OCI-M2 (cell line): ENCODE data around the gene C3orf22.

Experiments used
- DNase-seq: peaks from one replicate; lab custom pipeline; 2025; ENCODE audit not compliant: unreplicated experiment; lab: John Stamatoyannopoulos, UW

The C3orf22 gene

GRCh38 chr3:126515066-126515706 is 43.5 kb downstream of the C3orf22 start:
- no peak for DNase-seq

- DNase-seq: no peak
Observed at GRCh38 chr3:126514161-126514560, 44.6 kb downstream of the C3orf22 start.

- no peak for DNase-seq
Observed at GRCh38 chr3:126512916-126513650, 45.6 kb downstream of the C3orf22 start.

GRCh38 chr3:126512026-126512425 is 46.7 kb downstream of the C3orf22 start:
- no peak for DNase-seq

GRCh38 chr3:126511291-126511690 is 47.4 kb downstream of the C3orf22 start:
- no peak for DNase-seq

GRCh38 chr3:126510308-126510910 is 48.3 kb downstream of the C3orf22 start:
- DNase-seq: no peak

- DNase-seq: no peak
Observed at GRCh38 chr3:126509597-126510307, 49.0 kb downstream of the C3orf22 start.

GRCh38 chr3:126508564-126508964 is 50.2 kb downstream of the C3orf22 start:
- no peak for DNase-seq

GRCh38 chr3:126507886-126508285 is 50.8 kb downstream of the C3orf22 start:
- DNase-seq: no peak

- DNase-seq: no peak
Observed at GRCh38 chr3:126503701-126504100, 55.0 kb downstream of the C3orf22 start.

GRCh38 chr3:126502656-126503055 is 56.1 kb downstream of the C3orf22 start:
- DNase-seq: no peak

GRCh38 chr3:126501736-126502135 is 57.0 kb downstream of the C3orf22 start:
- no peak for DNase-seq

- no peak for DNase-seq
Observed at GRCh38 chr3:126501054-126501453, 57.7 kb downstream of the C3orf22 start.

- DNase-seq: no peak
Observed at GRCh38 chr3:126500016-126500415, 58.7 kb downstream of the C3orf22 start.
